Activated CD4-positive, alpha-beta T cell treated with anti-CD3 and anti-CD28 coated beads, Interleukin-2, amount 10 ng/mL, durations not matched to agents 7 days and 5 days (primary cell): ENCODE data around the gene MEGF8. TPM values are rescaled to one million over a fixed set of nuclear protein-coding genes. Genes with fewer than 3 reads are reported as not detected.

Source experiments
- CTCF ChIA-PET: fragments of 350-600 bp; sonication (Branson Sonifier 250); formaldehyde crosslinking; loops from one replicate; lab custom pipeline; 2021; ENCODE audit warnings: antibody characterized with exemption; lab: Charles Lee
- POLR2A ChIA-PET: fragments of 350-600 bp; sonication (Branson Sonifier 250); formaldehyde crosslinking; loops from one replicate; lab custom pipeline; 2021; ENCODE audit warnings: antibody characterized with exemption; lab: Charles Lee
- DNase-seq: peaks from one replicate; pipeline ENCODE4 v3.0.0-alpha.2; 2020
- H3K27ac Mint-ChIP-seq: one replicate; pipeline ENCODE4 v1.8.0; 2021; ENCODE audit warnings: mild to moderate bottlenecking, moderate library complexity, mixed read lengths
- H3K27me3 Mint-ChIP-seq: one replicate; pipeline ENCODE4 v1.8.0; 2021; ENCODE audit warnings: mixed read lengths
- H3K36me3 Mint-ChIP-seq: one replicate; pipeline ENCODE4 v1.8.0; 2021; ENCODE audit warnings: low read depth, mixed read lengths
- H3K4me1 Mint-ChIP-seq: one replicate; pipeline ENCODE4 v1.8.0; 2021; ENCODE audit warnings: mixed read lengths
- H3K4me3 Mint-ChIP-seq: one replicate; pipeline ENCODE4 v1.8.0; 2021; ENCODE audit warnings: mild to moderate bottlenecking, moderate library complexity, mixed read lengths
- H3K9me3 Mint-ChIP-seq: one replicate; pipeline ENCODE4 v1.8.0; 2021; ENCODE audit warnings: mixed read lengths
- total RNA-seq, 2 experiments: library from RNA; stranded (reverse); gene quantifications; one replicate each; pipeline ENCODE4 v1.2.3, GENCODE V29; 2021

Gene MEGF8
- total RNA-seq, 2 experiments from 2014 or later, result 3.3 to 3.7 TPM

- DNase-seq, result peak; percentile 96
- Mint-ChIP-seq H3K36me3 (no peaks in the 10 kb centered on the region), H3K27ac (peak overlapping the region; percentile 93), H3K4me1 (peaks cover 38% of the 10 kb centered on the region), H3K27me3 (peaks cover 9% of the 10 kb centered on the region), H3K4me3 (peak overlapping the region; percentile 81), H3K9me3 (no peaks in the 10 kb centered on the region)
- CTCF ChIA-PET, result interaction anchor here (0.7 to 2.1 kb wide), 9 partner anchors 12 to 288 kb away, joined by 3 to 8 read pairs (median 4); no protein-coding TSS in a partner anchor
- POLR2A ChIA-PET, result interaction anchor here (0.6 kb wide), 1 partner anchor 162 kb away, joined by 3 read pairs; no protein-coding TSS in a partner anchor
These were observed 71.2 kb downstream of the MEGF8 start for GRCh38 chr19:42396381-42397262.

DNA sequence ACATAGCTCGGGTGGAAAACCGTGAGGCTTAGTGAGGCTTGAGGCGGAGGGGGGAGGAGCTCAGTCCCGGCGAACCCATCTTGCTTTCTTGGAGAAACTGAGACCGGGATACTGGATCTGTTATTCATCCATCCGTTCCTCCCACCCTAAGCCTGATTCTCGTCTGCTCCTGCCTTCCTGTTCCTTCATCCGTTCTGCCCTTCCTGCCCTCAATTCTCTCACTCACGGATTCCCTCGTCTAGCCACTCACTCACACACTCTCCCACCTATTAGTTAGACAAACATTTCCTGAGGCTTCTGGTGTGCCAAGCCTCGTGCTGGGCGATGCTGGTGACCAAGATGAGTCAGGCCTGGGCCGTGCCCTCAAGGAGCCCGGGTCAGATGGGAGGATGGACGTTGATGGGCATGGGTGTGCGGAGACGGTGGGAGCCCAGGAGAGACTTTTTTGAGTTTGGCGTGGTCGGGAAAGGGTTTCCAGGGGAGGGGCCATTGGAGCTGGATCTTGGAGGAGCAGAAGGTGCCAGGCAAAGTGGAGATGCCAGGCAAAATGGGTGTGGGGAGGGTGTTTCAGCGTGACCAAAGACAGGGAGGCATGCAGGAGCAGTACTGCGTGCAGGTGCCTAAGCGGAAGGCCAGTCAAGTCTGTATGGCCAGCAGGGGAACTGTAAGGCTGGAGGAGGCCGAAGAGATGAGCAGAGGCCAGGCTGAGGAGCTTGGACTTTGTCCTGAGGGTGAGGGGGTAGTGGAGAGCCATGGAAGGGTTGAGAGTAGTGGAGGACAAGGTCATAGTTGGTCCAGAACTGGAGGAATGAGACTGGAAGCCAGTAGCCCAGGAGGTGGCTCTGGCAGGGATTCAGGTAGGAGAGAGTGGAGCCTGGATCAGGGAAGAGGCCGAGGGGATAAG is 72.1 kb downstream of the MEGF8 start:
- CTCF ChIA-PET, result interaction anchor here (0.7 to 1.9 kb wide), 6 partner anchors 16 to 289 kb away, joined by 3 to 8 read pairs (median 4); no protein-coding TSS in a partner anchor
- peaks cover 2% of the 10 kb centered on the region for H3K27me3 Mint-ChIP-seq
- POLR2A ChIA-PET, result no interaction called here
- H3K4me1 Mint-ChIP-seq, result peaks cover 47% of the 10 kb centered on the region
- peak overlapping the region; percentile 81 for H3K4me3 Mint-ChIP-seq
- H3K27ac Mint-ChIP-seq, result peak overlapping the region; percentile 93
- H3K9me3 Mint-ChIP-seq, result no peaks in the 10 kb centered on the region
- no peak for DNase-seq
- no peaks in the 10 kb centered on the region for H3K36me3 Mint-ChIP-seq

DNA sequence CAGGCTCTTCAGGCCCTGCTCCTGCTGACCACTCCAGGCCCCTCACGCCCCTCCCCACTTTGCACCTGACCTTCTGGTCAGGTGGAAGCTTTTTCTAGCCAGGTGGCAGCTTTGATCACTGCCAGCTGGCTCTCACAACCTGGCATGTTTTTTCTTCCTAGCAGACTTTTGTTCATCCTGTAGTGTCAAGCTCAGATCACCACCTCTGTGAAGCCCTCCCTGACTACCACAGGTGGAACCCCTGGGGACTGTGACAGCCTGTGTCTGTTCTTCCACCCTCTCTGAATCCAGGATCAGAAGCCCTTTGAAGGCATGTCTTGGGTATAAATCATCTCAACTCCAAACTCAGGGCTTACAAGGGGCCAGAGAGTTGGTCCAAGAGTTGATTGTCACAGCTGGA is 75.0 kb downstream of the MEGF8 start:
- POLR2A ChIA-PET, result no interaction called here
- Mint-ChIP-seq H3K9me3 (no peaks in the 10 kb centered on the region), H3K27me3 (no peaks in the 10 kb centered on the region), H3K27ac (no peak overlapping the region), H3K4me1 (peaks cover 47% of the 10 kb centered on the region), H3K36me3 (peaks cover 8% of the 10 kb centered on the region), H3K4me3 (no peak overlapping the region)
- CTCF ChIA-PET, result interaction anchor here (0.6 to 2.9 kb wide), 11 partner anchors 8 to 277 kb away, joined by 3 to 12 read pairs (median 3); no protein-coding TSS in a partner anchor
- no peak for DNase-seq

DNA sequence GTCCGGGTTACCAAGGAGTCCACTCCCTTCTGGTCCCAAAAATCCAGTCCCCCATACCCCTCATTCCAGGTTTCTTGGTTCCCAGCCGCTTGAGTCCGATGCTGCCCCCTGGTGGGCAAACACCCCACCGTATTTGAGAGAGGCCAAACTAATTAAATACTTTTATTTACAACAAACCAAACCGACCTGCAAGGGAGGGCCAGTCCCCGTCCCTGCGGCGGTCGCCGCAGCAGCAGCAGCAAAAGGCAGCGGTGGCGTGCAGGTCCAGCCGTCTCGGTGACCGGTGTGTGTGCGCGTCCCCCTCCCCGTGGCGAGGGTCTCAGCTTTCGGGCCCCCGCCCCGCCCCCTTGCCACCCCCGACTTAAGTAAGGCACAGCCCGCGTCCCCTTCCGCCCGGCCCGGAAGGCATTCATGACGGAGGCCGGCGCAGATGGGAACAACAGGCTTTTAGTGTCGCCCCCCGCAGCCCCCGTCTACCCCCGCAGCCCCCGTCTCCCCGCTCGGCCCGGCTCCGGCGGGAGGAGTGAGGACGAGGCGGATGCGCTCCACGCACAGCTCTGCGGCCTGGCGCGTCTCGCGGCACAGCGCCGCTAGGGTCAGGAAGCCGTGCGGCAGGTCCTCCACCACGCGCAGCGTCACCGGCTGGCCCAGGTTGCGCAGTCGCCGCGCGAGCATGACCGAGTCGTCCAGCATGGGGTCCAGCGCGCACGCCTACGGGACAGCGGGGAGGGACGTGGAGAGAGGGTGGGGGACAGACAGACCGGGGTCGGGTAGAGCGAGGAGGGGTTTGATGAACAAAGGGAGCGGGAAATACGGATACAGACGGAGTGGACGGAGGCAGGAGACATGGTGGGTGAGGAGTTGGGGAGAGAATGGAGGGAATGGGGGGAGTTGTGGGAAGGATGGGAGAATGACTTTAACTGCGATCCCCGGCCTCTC is 76.2 kb downstream of the MEGF8 start:
- Mint-ChIP-seq H3K4me1 (peaks cover 39% of the 10 kb centered on the region), H3K27ac (peak overlapping the region; percentile 57), H3K36me3 (peaks cover 13% of the 10 kb centered on the region), H3K27me3 (no peaks in the 10 kb centered on the region), H3K9me3 (no peaks in the 10 kb centered on the region), H3K4me3 (peak overlapping the region; percentile 67)
- peak; percentile 69 for DNase-seq
- ChIA-PET POLR2A (interaction anchor here (0.5 kb wide), 1 partner anchor 234 kb away, joined by 3 read pairs; no protein-coding TSS in a partner anchor), CTCF (interaction anchor here (0.8 to 2.9 kb wide), 3 partner anchors 19 to 278 kb away, joined by 3 to 12 read pairs (median 4); no protein-coding TSS in a partner anchor)

DNA sequence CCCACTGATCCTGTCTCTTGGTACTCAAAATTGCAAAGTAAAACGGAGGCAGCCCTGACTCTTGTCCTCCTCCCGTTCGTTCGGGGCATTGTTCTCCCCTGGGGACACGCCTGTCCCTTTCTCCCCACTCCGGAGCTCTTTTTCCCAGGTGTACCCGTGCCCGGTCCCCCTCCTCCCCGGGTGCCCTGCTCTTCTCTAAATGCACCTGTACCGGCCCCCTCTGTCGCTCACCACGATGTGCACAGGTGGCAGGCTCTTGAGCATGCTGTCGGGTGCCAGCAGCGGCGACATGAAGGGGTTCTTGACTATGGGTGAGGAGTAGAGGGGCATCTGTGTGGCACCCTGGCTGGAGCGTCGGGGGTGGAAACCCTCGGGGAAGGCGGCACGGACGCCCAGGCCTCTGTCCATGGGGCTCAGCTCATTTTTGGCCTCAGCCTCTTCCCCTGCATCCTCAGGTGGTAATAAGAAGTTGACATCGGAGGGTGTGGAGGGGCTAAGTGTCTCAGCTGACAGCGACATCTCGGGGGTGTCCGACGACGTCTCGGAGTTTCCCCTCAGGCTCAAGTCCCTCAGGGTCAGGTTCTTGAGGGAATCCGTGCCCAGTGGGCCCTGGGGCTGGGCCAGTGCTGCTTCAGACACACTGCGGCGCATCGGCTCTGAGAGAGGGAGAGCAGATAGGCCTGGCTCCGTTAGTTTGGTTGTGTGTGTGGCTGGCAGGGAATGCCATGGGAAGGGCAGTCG is 77.1 kb downstream of the MEGF8 start:
- Mint-ChIP-seq H3K4me3 (peak overlapping the region; percentile 67), H3K36me3 (peaks cover 13% of the 10 kb centered on the region), H3K4me1 (peaks cover 31% of the 10 kb centered on the region), H3K9me3 (no peaks in the 10 kb centered on the region), H3K27ac (peak overlapping the region; percentile 19), H3K27me3 (no peaks in the 10 kb centered on the region)
- CTCF ChIA-PET, result interaction anchor here (0.7 kb wide), 1 partner anchor 18 kb away, joined by 3 read pairs; no protein-coding TSS in a partner anchor
- POLR2A ChIA-PET, result no interaction called here
- DNase-seq, result no peak

DNA sequence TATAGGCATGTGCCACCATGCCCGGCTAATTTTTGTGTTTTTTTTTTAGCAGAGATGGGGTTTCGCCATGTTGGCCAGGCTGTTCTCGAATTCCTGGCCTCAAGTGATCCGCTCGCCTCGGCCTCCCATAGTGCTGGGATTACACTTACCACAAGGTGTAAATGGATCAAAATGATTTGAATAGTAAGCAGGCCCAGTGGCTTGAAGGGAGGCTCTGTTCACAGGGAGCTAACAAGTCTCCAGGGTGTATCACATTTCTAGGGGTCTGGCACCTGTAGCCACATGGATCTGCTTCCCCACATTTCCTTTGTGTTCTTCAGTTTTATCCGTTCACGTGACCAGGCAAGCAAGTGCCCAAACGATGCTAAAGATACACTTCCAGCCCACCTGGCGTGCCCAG is 78.2 kb downstream of the MEGF8 start:
- Mint-ChIP-seq H3K27ac (no peak overlapping the region), H3K9me3 (no peaks in the 10 kb centered on the region), H3K4me1 (peaks cover 25% of the 10 kb centered on the region), H3K36me3 (peaks cover 13% of the 10 kb centered on the region), H3K4me3 (no peak overlapping the region), H3K27me3 (no peaks in the 10 kb centered on the region)
- POLR2A ChIA-PET, result no interaction called here
- CTCF ChIA-PET, result interaction anchor here (0.5 to 0.8 kb wide), 3 partner anchors 16 to 391 kb away, joined by 3 to 4 read pairs (median 3); no protein-coding TSS in a partner anchor
- no peak for DNase-seq

DNA sequence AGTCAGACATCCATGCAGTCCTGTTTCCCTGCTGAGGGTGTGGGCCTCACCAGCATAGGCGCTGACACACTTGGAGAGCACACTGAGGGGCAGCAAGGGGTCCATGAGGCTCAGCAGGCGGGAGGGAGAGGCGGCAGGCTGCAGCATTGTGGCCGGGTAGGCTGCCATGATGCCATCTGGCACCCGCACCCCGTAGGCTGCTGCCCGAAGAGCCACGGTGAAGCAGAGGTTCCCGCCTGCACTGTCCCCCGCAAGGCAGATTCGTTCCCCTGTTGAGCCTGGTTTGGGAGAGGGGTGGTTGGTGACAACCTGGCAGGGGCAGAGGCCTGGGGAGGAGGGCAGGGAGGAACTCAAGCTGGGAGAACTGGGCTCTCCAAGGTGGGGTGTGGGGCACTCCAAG is 80.7 kb downstream of the MEGF8 start:
- H3K4me3 Mint-ChIP-seq, result no peak overlapping the region
- H3K36me3 Mint-ChIP-seq, result peaks cover 13% of the 10 kb centered on the region
- no peaks in the 10 kb centered on the region for H3K27me3 Mint-ChIP-seq
- peaks cover 10% of the 10 kb centered on the region for H3K4me1 Mint-ChIP-seq
- DNase-seq, result no peak
- ChIA-PET POLR2A (no interaction called here), CTCF (interaction anchor here (1.0 to 1.4 kb wide), 2 partner anchors 14 to 239 kb away, joined by 3 to 12 read pairs; no protein-coding TSS in a partner anchor)
- H3K27ac Mint-ChIP-seq, result no peak overlapping the region
- no peaks in the 10 kb centered on the region for H3K9me3 Mint-ChIP-seq

DNA sequence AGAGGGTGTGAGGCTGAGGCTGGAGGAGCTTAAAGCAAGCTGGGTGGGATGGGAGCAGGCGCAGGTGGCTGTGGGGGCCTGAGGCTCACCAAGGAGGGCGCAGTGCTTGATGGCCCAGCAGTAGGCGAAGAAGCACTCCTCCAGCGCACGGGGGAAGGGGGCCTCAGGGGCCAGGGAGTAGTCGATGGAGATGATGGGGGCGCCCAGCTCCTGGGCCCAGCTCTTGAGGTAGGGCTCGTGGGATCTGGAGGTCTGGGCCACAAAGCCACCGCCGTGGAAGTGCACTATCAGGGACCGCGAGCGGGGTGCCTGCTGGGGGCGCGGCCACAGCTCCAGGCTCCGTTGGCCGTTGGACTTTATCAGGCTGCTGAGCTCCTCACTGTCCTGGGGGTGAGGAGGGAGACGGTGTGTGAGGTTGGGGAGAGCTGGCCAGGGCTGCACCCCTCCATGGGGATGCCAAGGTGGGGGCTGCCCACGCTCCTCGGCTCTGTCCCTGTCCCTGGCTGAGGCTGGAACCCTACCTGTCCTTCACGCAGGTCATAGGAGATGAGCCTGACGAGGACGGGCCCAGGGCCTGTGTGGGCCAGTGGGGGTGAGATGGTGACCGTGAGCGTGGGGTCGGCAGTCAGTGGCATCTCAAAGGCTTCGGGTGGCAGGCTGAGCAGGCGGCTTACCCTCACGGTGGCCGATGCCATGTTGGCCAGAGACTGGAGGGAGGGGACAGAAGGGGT is 81.8 kb downstream of the MEGF8 start:
- Mint-ChIP-seq H3K4me3 (no peak overlapping the region), H3K27me3 (no peaks in the 10 kb centered on the region), H3K27ac (no peak overlapping the region), H3K36me3 (peaks cover 13% of the 10 kb centered on the region), H3K4me1 (peaks cover 2% of the 10 kb centered on the region), H3K9me3 (no peaks in the 10 kb centered on the region)
- CTCF ChIA-PET, result interaction anchor here (0.8 to 1.4 kb wide), 4 partner anchors 12 to 240 kb away, joined by 3 to 12 read pairs (median 4); partner anchors contain the start of gene CEACAM1
- DNase-seq, result no peak
- POLR2A ChIA-PET, result no interaction called here

GRCh38 chr19:42407816-42408175 is 82.4 kb downstream of the MEGF8 start:
- no peak overlapping the region for H3K4me3 Mint-ChIP-seq

GRCh38 chr19:42409477-42409876 is 84.0 kb downstream of the MEGF8 start:
- H3K4me3 Mint-ChIP-seq, result no peak overlapping the region
- no peaks in the 10 kb centered on the region for H3K9me3 Mint-ChIP-seq
- ChIA-PET POLR2A (no interaction called here), CTCF (interaction anchor here (1.0 kb wide), 1 partner anchor 11 kb away, joined by 3 read pairs; no protein-coding TSS in a partner anchor)
- H3K27ac Mint-ChIP-seq, result peak overlapping the region; percentile 51
- H3K4me1 Mint-ChIP-seq, result no peaks in the 10 kb centered on the region
- DNase-seq, result no peak
- peaks cover 13% of the 10 kb centered on the region for H3K36me3 Mint-ChIP-seq
- no peaks in the 10 kb centered on the region for H3K27me3 Mint-ChIP-seq

More at GRCh38 chr19:42407816-42408175, 82.4 kb downstream of the MEGF8 start:
- Mint-ChIP-seq H3K36me3 (peaks cover 13% of the 10 kb centered on the region), H3K9me3 (no peaks in the 10 kb centered on the region), H3K27ac (no peak overlapping the region), H3K27me3 (no peaks in the 10 kb centered on the region), H3K4me1 (no peaks in the 10 kb centered on the region)
- DNase-seq, result no peak
- CTCF ChIA-PET, result interaction anchor here (0.9 kb wide), 2 partner anchors 13 to 22 kb away, joined by 3 to 4 read pairs; no protein-coding TSS in a partner anchor
- POLR2A ChIA-PET, result no interaction called here
